ENCODE results near the gene USP28.

USP28 gene

GRCh38 chr11:113835306-113835705, 40.1 kb downstream of the USP28 start:
- H3K79me2 ChIP-seq (ENCODE audit: insufficient read depth, low read depth) = no peaks in the 10 kb centered on the region
- H3K4me1 ChIP-seq (ENCODE audit: low read depth, poor library complexity, severe bottlenecking) = no peaks in the 10 kb centered on the region
- no peaks in the 10 kb centered on the region for H3K36me3 ChIP-seq (ENCODE audit: insufficient read depth)
- H3K4me2 ChIP-seq = no peak overlapping the region
- H3K4me3 ChIP-seq (IDR thresholded peaks at IDR 0.05; ENCODE audit: insufficient read depth, low read depth, low read length) = no peak overlapping the region
- H3K27ac ChIP-seq = no peak overlapping the region
- no peak overlapping the region for H3K9ac ChIP-seq
- no peaks in the 10 kb centered on the region for H4K20me1 ChIP-seq (ENCODE audit: insufficient read depth)
- TF ChIP-seq CTCF (conservative IDR thresholded peaks at IDR 0.05; ENCODE audit: low read depth, low read length) = no peak
- H3K27me3 ChIP-seq (ENCODE audit: insufficient read depth, low read depth) = no peaks in the 10 kb centered on the region
- no peak overlapping the region for H2AFZ ChIP-seq (ENCODE audit: low read depth)

- no peak for TF ChIP-seq CTCF (conservative IDR thresholded peaks at IDR 0.05; ENCODE audit: low read depth, low read length)
- Histone ChIP-seq H2AFZ (ENCODE audit: low read depth) (no peak overlapping the region), H3K4me2 (no peak overlapping the region), H3K79me2 (ENCODE audit: insufficient read depth, low read depth) (no peaks in the 10 kb centered on the region), H3K27ac (no peak overlapping the region), H3K4me3 (IDR thresholded peaks at IDR 0.05; ENCODE audit: insufficient read depth, low read depth, low read length) (no peak overlapping the region), H4K20me1 (ENCODE audit: insufficient read depth) (no peaks in the 10 kb centered on the region), H3K36me3 (ENCODE audit: insufficient read depth) (no peaks in the 10 kb centered on the region), H3K4me1 (ENCODE audit: low read depth, poor library complexity, severe bottlenecking) (no peaks in the 10 kb centered on the region), H3K27me3 (ENCODE audit: insufficient read depth, low read depth) (no peaks in the 10 kb centered on the region), H3K9ac (no peak overlapping the region)
Observed at GRCh38 chr11:113833151-113833550, 42.2 kb downstream of the USP28 start.

DNA sequence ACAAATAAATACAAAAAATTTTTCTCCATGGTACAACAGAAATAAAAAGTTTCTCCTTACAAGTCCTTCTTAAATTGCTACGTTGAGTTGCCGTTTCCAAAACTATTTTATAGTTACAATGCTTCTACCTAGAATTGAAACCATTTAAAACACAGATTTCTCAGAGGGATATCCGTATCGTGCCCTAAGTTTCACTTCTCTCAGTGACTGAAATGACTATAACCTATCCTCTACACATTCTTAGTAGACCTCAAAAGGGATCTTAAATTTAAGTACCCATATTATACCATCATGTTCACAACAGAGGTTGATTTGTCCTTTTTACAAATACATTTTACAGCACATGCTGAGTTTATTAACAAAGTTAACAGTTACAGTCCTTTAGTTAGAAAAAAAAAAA, 44.1 kb downstream of the USP28 start:
- no peaks in the 10 kb centered on the region for H3K36me3 ChIP-seq (ENCODE audit: insufficient read depth)
- H3K4me3 ChIP-seq (IDR thresholded peaks at IDR 0.05; ENCODE audit: insufficient read depth, low read depth, low read length) = no peak overlapping the region

DNA sequence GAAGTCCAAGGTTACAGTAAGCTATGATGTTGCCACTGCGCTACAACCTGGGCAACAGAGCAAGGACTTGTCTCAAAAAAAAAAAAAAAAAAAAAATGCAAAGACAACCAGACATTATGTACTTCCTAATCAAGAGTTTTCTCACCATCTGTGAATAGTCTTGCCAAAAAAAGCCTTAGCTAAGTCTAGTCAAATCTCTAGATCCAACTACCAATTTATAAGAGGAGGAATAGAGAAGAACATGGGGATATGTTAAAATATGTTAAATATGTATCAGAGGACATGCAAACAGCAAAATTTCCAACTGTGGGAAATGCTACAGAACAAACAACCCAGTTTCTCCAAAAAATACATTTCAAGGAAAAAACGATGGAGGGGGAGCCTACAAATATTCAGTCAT, 45.6 kb downstream of the USP28 start:
- TF ChIP-seq CTCF (conservative IDR thresholded peaks at IDR 0.05; ENCODE audit: low read depth, low read length) = no peak
- Histone ChIP-seq H3K27me3 (ENCODE audit: insufficient read depth, low read depth) (no peaks in the 10 kb centered on the region), H4K20me1 (ENCODE audit: insufficient read depth) (no peaks in the 10 kb centered on the region), H3K27ac (no peak overlapping the region), H3K36me3 (ENCODE audit: insufficient read depth) (no peaks in the 10 kb centered on the region), H3K9ac (no peak overlapping the region), H3K4me2 (no peak overlapping the region), H3K4me1 (ENCODE audit: low read depth, poor library complexity, severe bottlenecking) (no peaks in the 10 kb centered on the region), H2AFZ (ENCODE audit: low read depth) (no peak overlapping the region), H3K79me2 (ENCODE audit: insufficient read depth, low read depth) (no peaks in the 10 kb centered on the region), H3K4me3 (IDR thresholded peaks at IDR 0.05; ENCODE audit: insufficient read depth, low read depth, low read length) (no peak overlapping the region)

More for the DNA sequence above, 44.1 kb downstream of the USP28 start:
- no peaks in the 10 kb centered on the region for H3K27me3 ChIP-seq (ENCODE audit: insufficient read depth, low read depth)
- no peak overlapping the region for H2AFZ ChIP-seq (ENCODE audit: low read depth)
- H3K4me1 ChIP-seq (ENCODE audit: low read depth, poor library complexity, severe bottlenecking) = no peaks in the 10 kb centered on the region
- H4K20me1 ChIP-seq (ENCODE audit: insufficient read depth) = no peaks in the 10 kb centered on the region
- no peak overlapping the region for H3K27ac ChIP-seq
- no peaks in the 10 kb centered on the region for H3K79me2 ChIP-seq (ENCODE audit: insufficient read depth, low read depth)
- no peak overlapping the region for H3K4me2 ChIP-seq
- no peak for TF ChIP-seq CTCF (conservative IDR thresholded peaks at IDR 0.05; ENCODE audit: low read depth, low read length)
- no peak overlapping the region for H3K9ac ChIP-seq
